H1 (cell line): ENCODE measurements around the gene SLC3A2. TPM values are rescaled to one million over a fixed set of nuclear protein-coding genes. Genes with fewer than 3 reads are reported as not detected.
A peak's percentile ranks its signal among the peaks of the same experiment; 100 is the strongest.

Experiments used
- CTCF ChIA-PET: fragments of 300-600 bp; sonication (Branson Sonifier 250); formaldehyde crosslinking; loops from one replicate; lab custom pipeline; 2021; ENCODE audit not compliant: partially characterized antibody; lab: Charles Lee
- POLR2A ChIA-PET: fragments of 300-600 bp; sonication (Branson Sonifier 250); formaldehyde crosslinking; loops from one replicate; lab custom pipeline; 2021; ENCODE audit warnings: inconsistent platforms; ENCODE audit not compliant: partially characterized antibody; lab: Charles Lee
- DNase-seq, 2 experiments: peaks; one replicate each; pipeline versions ENCODE4 v3.0.0 to v3.0.0-alpha.2; 2010 to 2022; ENCODE audit warnings: low spot score in 2 of 2, low read depth in 1 of 2, mixed read lengths in 1 of 2
- FAIRE-seq: peaks from 2 replicates; lab custom pipeline; 2011; peaks lifted over from hg19 to GRCh38; lab: Jason Lieb, UNC
- H2AFZ ChIP-seq: 2 replicates; pipeline ENCODE4 v1.8.1; 2012; ENCODE audit warnings: low read length, inconsistent platforms
- H2AK5ac ChIP-seq: 2 replicates; pipeline ENCODE4 v1.6.1; 2013; ENCODE audit warnings: low read depth, low read length
- H2BK120ac ChIP-seq: replicated peaks from 2 replicates; pipeline ENCODE3; 2013; ENCODE audit warnings: low read depth, low read length, inconsistent platforms
- H2BK12ac ChIP-seq: 2 replicates; pipeline ENCODE4 v1.6.1; 2013; ENCODE audit warnings: low read depth, low read length
- H2BK15ac ChIP-seq: 2 replicates; pipeline ENCODE4 v1.6.1; 2013; ENCODE audit warnings: low read length
- H2BK20ac ChIP-seq: 2 replicates; pipeline ENCODE4 v1.6.1; 2013; ENCODE audit warnings: low read length
- H2BK5ac ChIP-seq: 2 replicates; pipeline ENCODE4 v1.6.1; 2013; ENCODE audit warnings: low read depth, low read length
- H3K14ac ChIP-seq: 2 replicates; pipeline ENCODE4 v1.6.1; 2013; ENCODE audit warnings: inconsistent platforms; ENCODE audit not compliant: insufficient read length
- H3K18ac ChIP-seq: 2 replicates; pipeline ENCODE4 v1.6.1; 2013; ENCODE audit warnings: low read length; ENCODE audit errors: extremely low read depth
- H3K23ac ChIP-seq: 2 replicates; pipeline ENCODE4 v1.6.1; 2013; ENCODE audit warnings: inconsistent platforms; ENCODE audit not compliant: insufficient read length
- H3K23me2 ChIP-seq: 2 replicates; pipeline ENCODE4 v1.6.1; 2013; ENCODE audit warnings: low read depth, low read length
- H3K27ac ChIP-seq: 2 replicates; pipeline ENCODE4 v1.6.1; 2011; ENCODE audit warnings: low read depth, low read length, inconsistent platforms
- H3K27me3 ChIP-seq, 4 experiments: replicated peaks in 1 of 4; 1 replicate in 1 of 4; 2 replicates in 3 of 4; pipeline versions ENCODE4 v1.6.1 to v1.8.1; 2011 to 2013; ENCODE audit warnings: low read length in 3 of 4, mild to moderate bottlenecking in 3 of 4, inconsistent platforms in 2 of 4, mixed read lengths in 2 of 4, moderate library complexity in 1 of 4; ENCODE audit not compliant: control insufficient read depth in 3 of 4, insufficient read depth in 3 of 4; ENCODE audit errors: extremely low read depth in 1 of 4
- H3K36me3 ChIP-seq, 4 experiments: 2 replicates each; pipeline versions ENCODE4 v1.6.1 to v1.8.1; 2011 to 2013; ENCODE audit warnings: mild to moderate bottlenecking in 4 of 4, low read length in 3 of 4, moderate library complexity in 2 of 4, control low read depth in 1 of 4, inconsistent platforms in 1 of 4; ENCODE audit not compliant: insufficient read depth in 4 of 4, control insufficient read depth in 2 of 4
- H3K4ac ChIP-seq: replicated peaks from 2 replicates; pipeline ENCODE3; 2013; ENCODE audit warnings: low read length, low read depth, mixed read lengths, inconsistent platforms; ENCODE audit not compliant: insufficient read length
- H3K4me1 ChIP-seq, 4 experiments: replicated peaks in 1 of 4; 1 replicate in 1 of 4; 2 replicates in 3 of 4; pipeline versions ENCODE4 v1.6.1 to v1.8.1; 2011 to 2013; ENCODE audit warnings: low read length in 3 of 4, inconsistent platforms in 2 of 4, mixed read lengths in 1 of 4; ENCODE audit not compliant: insufficient read depth in 4 of 4, control insufficient read depth in 3 of 4
- H3K4me2 ChIP-seq, 2 experiments: 2 replicates each; pipeline versions ENCODE4 v1.6.1 to v1.8.1; 2011 to 2013; ENCODE audit warnings: low read depth in 2 of 2, low read length in 2 of 2, control low read depth in 1 of 2, inconsistent platforms in 1 of 2, mild to moderate bottlenecking in 1 of 2; ENCODE audit not compliant: insufficient read depth in 1 of 2
- H3K4me3 ChIP-seq, 4 experiments: fragments of 200-600, 300-600 bp in 1 of 4; sonication (generic), shearing (Covaris generic), sonication (Bioruptor Twin) in 1 of 4; 2 replicates each; pipeline versions ENCODE4 v1.5.1 to v1.8.1; 2011 to 2016; ENCODE audit warnings: low read length in 4 of 4, low read depth in 3 of 4, control low read depth in 2 of 4, inconsistent platforms in 2 of 4, mild to moderate bottlenecking in 2 of 4, mixed read lengths in 1 of 4, moderate library complexity in 1 of 4; ENCODE audit not compliant: insufficient read depth in 2 of 4; ENCODE audit errors: extremely low read depth in 1 of 4
- H3K56ac ChIP-seq: replicated peaks from 2 replicates; pipeline ENCODE3; 2013; ENCODE audit warnings: low read depth, mild to moderate bottlenecking, mixed read lengths, low read length, inconsistent platforms; ENCODE audit not compliant: insufficient read length
- H3K79me1 ChIP-seq: 2 replicates; pipeline ENCODE4 v1.6.1; 2013; ENCODE audit warnings: low read depth, low read length, control low read depth
- H3K79me2 ChIP-seq, 2 experiments: 2 replicates each; pipeline versions ENCODE4 v1.6.1 to v1.8.1; 2012 to 2013; ENCODE audit warnings: low read length in 2 of 2, mild to moderate bottlenecking in 2 of 2, inconsistent platforms in 1 of 2; ENCODE audit not compliant: insufficient read depth in 2 of 2, control insufficient read depth in 1 of 2
- H3K9ac ChIP-seq, 4 experiments: replicated peaks in 1 of 4; 1 replicate in 1 of 4; 2 replicates in 3 of 4; pipeline versions ENCODE4 v1.6.1 to v1.8.1; 2011 to 2013; ENCODE audit warnings: low read depth in 3 of 4, low read length in 3 of 4, control low read depth in 2 of 4, mild to moderate bottlenecking in 2 of 4, moderate library complexity in 2 of 4, inconsistent platforms in 1 of 4; ENCODE audit errors: extremely low read depth in 1 of 4
- H3K9me3 ChIP-seq, 2 experiments: 2 replicates each; pipeline versions ENCODE4 v1.6.1 to v1.8.1; 2012 to 2013; ENCODE audit warnings: mild to moderate bottlenecking in 2 of 2, moderate library complexity in 2 of 2, control low read depth in 1 of 2, inconsistent platforms in 1 of 2, low read depth in 1 of 2, low read length in 1 of 2, mixed read lengths in 1 of 2; ENCODE audit not compliant: insufficient read depth in 2 of 2
- H4K20me1 ChIP-seq, 2 experiments: replicated peaks in 1 of 2; 2 replicates each; pipeline versions ENCODE3 to v1.8.1; 2011 to 2013; ENCODE audit warnings: inconsistent platforms in 2 of 2, low read length in 2 of 2, mild to moderate bottlenecking in 1 of 2; ENCODE audit not compliant: insufficient read depth in 2 of 2, control insufficient read depth in 1 of 2
- H4K5ac ChIP-seq: 2 replicates; pipeline ENCODE4 v1.6.1; 2013; ENCODE audit warnings: low read length, low read depth, mixed read lengths, inconsistent platforms; ENCODE audit not compliant: insufficient read length
- H4K8ac ChIP-seq: 2 replicates; pipeline ENCODE4 v1.8.0; 2013; ENCODE audit warnings: mild to moderate bottlenecking, moderate library complexity, low read length, inconsistent platforms; ENCODE audit not compliant: insufficient read depth; ENCODE audit errors: extremely low read depth
- H4K91ac ChIP-seq: replicated peaks from 2 replicates; pipeline ENCODE3; 2013; ENCODE audit warnings: low read length, mixed read lengths, inconsistent platforms; ENCODE audit not compliant: insufficient read length
- SP1 ChIP-seq: IDR thresholded peaks from 2 replicates; pipeline ENCODE4 v1.6.1; 2011; ENCODE audit warnings: low read depth, low read length
- WGBS, 2 experiments: shearing (Covaris generic) in 1 of 2; methylation state at CpG; one replicate each; pipeline versions ENCODE4 v1.1.6 to v1.1.7; 2013 to 2015; ENCODE audit warnings: low lambda C conversion rate in 2 of 2, mixed read lengths in 2 of 2, inconsistent platforms in 1 of 2, low coverage in 1 of 2, missing lambda C conversion rate in 1 of 2; ENCODE audit not compliant: insufficient replicate concordance in 2 of 2, insufficient coverage in 1 of 2, insufficient read length in 1 of 2; ENCODE audit errors: extremely low coverage in 1 of 2, missing lambda C conversion rate in 1 of 2; 5-methylcytosine and 5-hydroxymethylcytosine counted together
- polyA plus RNA-seq, 7 experiments: library from polyadenylated mRNA; depleted of rRNA in 3 of 7; stranded (reverse) in 5 of 7; unstranded in 2 of 7; fragments of >200 nt in 5 of 7; fragments of 200-250 nt in 2 of 7; gene quantifications; 1 replicate in 5 of 7; 2 replicates in 1 of 7; 4 replicates in 1 of 7; pipeline versions ENCODE4 v1.2.1 to v1.2.3, GENCODE V29; 2011 to 2013; ENCODE audit warnings: missing spikeins in 2 of 7, mixed read lengths in 2 of 7
- total RNA-seq: library from RNA; stranded (reverse); fragmentation: NEBNext Ultra II Directional; extraction: Animal tissue kit (Norgen Biotek cat#: 25700); gene quantifications from 2 replicates; pipeline ENCODE4 v1.2.1, GENCODE V29; 2021

The SLC3A2 gene
- total and polyA plus RNA-seq, 2 of the 8 experiments (the other 6 are each of a cell fraction or from before 2014, with no cell fraction given) = 410 to 435 TPM

DNA sequence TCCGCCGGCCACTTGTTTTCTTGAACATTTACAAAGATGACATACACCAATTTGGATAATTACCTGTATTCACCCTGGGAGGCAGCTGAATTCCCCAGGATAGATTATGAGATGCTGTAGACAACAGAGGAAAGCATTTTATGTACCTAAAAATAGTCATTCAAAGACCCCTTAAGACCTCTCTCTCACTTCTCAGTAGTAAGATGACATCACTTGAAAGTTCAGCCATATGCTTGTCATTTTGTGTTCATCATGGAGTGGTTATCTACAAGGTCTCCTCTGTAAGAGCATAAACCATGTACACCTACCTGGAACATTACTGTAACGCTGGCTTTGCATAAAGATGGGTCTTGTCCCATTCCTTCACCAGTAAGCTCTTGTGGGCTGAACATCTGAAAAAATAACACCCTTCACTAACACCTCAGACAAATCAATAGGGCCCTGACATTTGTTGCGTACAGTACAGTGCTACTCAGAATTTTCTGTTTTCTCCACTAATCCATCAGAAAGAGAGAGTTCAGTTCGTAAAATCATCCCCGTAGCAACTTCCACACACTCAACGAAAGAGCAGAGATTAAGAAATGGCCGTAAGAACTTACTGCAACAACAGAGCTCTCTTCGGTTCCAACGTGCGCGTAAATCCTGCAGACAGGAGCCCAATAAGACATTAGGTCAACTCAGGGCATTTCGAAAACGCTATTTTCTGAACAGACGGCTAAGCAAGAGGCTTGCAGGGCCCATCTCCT lies 25.7 kb upstream of the SLC3A2 start:
- peak overlapping the region; percentile 60 for H2BK120ac ChIP-seq
- peak overlapping the region; percentile 99; the same call in 1 of the 2 replicates for H2AK5ac ChIP-seq
- H3K27me3 ChIP-seq = no peaks in the 10 kb centered on the region
- no peak overlapping the region for H2AFZ ChIP-seq
- peak overlapping the region; percentile 100 for H3K18ac ChIP-seq
- peak overlapping the region; percentile 96 for H3K56ac ChIP-seq
- H4K5ac ChIP-seq = peak overlapping the region; percentile 99
- H4K20me1 ChIP-seq = peaks cover 4 to 30% of the 10 kb centered on the region in 2 experiments
- H3K14ac ChIP-seq = no peak overlapping the region
- peaks cover 5% of the 10 kb centered on the region; the same call in 1 of the 2 replicates for H3K79me1 ChIP-seq
- peaks cover 4 to 7% (median 6%) of the 10 kb centered on the region in 4 experiments; a peak in 4 of 7 replicates for H3K4me1 ChIP-seq
- H3K4me3 ChIP-seq = peak overlapping the region; percentile 74 to 100 (median 90)
- peak overlapping the region; percentile 99 for H4K91ac ChIP-seq
- no peak overlapping the region for H2BK15ac ChIP-seq
- H3K9ac ChIP-seq = peak overlapping the region; percentile 99 to 100 (median 100)
- H3K23me2 ChIP-seq = peaks cover 14% of the 10 kb centered on the region
- peak overlapping the region; percentile 95 for H3K27ac ChIP-seq
- peak overlapping the region; percentile 93; the same call in 1 of the 2 replicates for H4K8ac ChIP-seq
- H3K9me3 ChIP-seq = no peaks in the 10 kb centered on the region
- H2BK5ac ChIP-seq = peak overlapping the region; percentile 99
- H3K4ac ChIP-seq = no peak overlapping the region
- H3K4me2 ChIP-seq = peak overlapping the region; percentile 84 to 95
- no peak for FAIRE-seq
- no peak overlapping the region for H2BK20ac ChIP-seq
- POLR2A ChIA-PET = interaction anchor here (0.6 to 20.0 kb wide), 47 partner anchors 12 to 1331 kb away, joined by 3 to 2104 read pairs (median 7); partner anchors contain the start of genes B3GAT3, BSCL2, C11orf98 and CHRM1
- CTCF ChIA-PET = interaction anchor here (0.8 to 1.5 kb wide), 7 partner anchors 11 to 101 kb away, joined by 3 to 5 read pairs (median 4); partner anchors contain the start of genes SLC3A2 and ZBTB3
- H3K23ac ChIP-seq = no peak overlapping the region
- H3K79me2 ChIP-seq = peaks cover 51 to 75% of the 10 kb centered on the region in 2 experiments
- 1% methylated on average over 15 of the region's 15 CpGs; no CpG with 5 or more reads in 1 of the 2 experiments for WGBS, 2 experiments
- H3K36me3 ChIP-seq = peaks cover 32 to 48% (median 37%) of the 10 kb centered on the region in 4 experiments
- no peak overlapping the region for H2BK12ac ChIP-seq
- no peak for DNase-seq
- no peak for TF ChIP-seq SP1
